Common myeloid progenitor, CD34-positive (primary cell): Measurements from ENCODE around the gene PABPC1L.

ENCODE experiments used
- CTCF ChIA-PET: fragments of 350-600 bp; sonication (Branson Sonifier 250); formaldehyde crosslinking; loops from one replicate; lab custom pipeline; 2021; ENCODE audit warnings: antibody characterized with exemption; lab: Charles Lee
- POLR2A ChIA-PET: fragments of 350-600 bp; sonication (Branson Sonifier 250); formaldehyde crosslinking; loops from one replicate; lab custom pipeline; 2021; ENCODE audit warnings: antibody characterized with exemption; lab: Charles Lee
- DNase-seq, 3 donors: peaks; one replicate each; pipeline versions ENCODE4 v3.0.0 to v3.0.0-alpha.2; 2013
- H3K27ac ChIP-seq, 2 experiments: 1 replicate in 1 of 2; 2 replicates in 1 of 2; pipeline ENCODE4 v1.7.0; 2013; ENCODE audit warnings: inconsistent platforms in 2 of 2, low read length in 2 of 2, mild to moderate bottlenecking in 2 of 2, low read depth in 1 of 2, moderate library complexity in 1 of 2; ENCODE audit not compliant: severe bottlenecking in 2 of 2, insufficient read depth in 1 of 2, poor library complexity in 1 of 2
- H3K27me3 ChIP-seq, 5 experiments: replicated peaks in 2 of 5; 1 replicate in 3 of 5; 2 replicates in 2 of 5; pipeline versions ENCODE4 v1.6.1 to v1.7.0; 2013; ENCODE audit warnings: low read length in 4 of 5, mild to moderate bottlenecking in 2 of 5, moderate library complexity in 2 of 5, inconsistent platforms in 1 of 5; ENCODE audit not compliant: insufficient read depth in 5 of 5, control insufficient read depth in 4 of 5
- H3K36me3 ChIP-seq, 4 experiments: 1 replicate in 2 of 4; 2 replicates in 2 of 4; pipeline versions ENCODE4 v1.6.1 to v1.7.0; 2013; ENCODE audit warnings: low read length in 3 of 4, control low read depth in 1 of 4, mild to moderate bottlenecking in 1 of 4; ENCODE audit not compliant: control insufficient read depth in 4 of 4, insufficient read depth in 4 of 4
- H3K4me1 ChIP-seq, 4 experiments: 1 replicate in 3 of 4; 2 replicates in 1 of 4; pipeline versions ENCODE4 v1.6.1 to v1.7.1; 2013; ENCODE audit warnings: low read length in 3 of 4, mild to moderate bottlenecking in 3 of 4, control low read depth in 1 of 4, inconsistent platforms in 1 of 4, moderate library complexity in 1 of 4; ENCODE audit not compliant: control insufficient read depth in 4 of 4, insufficient read depth in 4 of 4; ENCODE audit errors: control extremely low read depth in 1 of 4
- H3K4me3 ChIP-seq, 7 experiments: 1 replicate in 4 of 7; 2 replicates in 3 of 7; pipeline versions ENCODE4 v1.5.1 to v1.7.0; 2013; ENCODE audit warnings: mild to moderate bottlenecking in 7 of 7, low read length in 6 of 7, moderate library complexity in 6 of 7, inconsistent platforms in 2 of 7, low read depth in 2 of 7, control low read depth in 1 of 7; ENCODE audit not compliant: insufficient read depth in 4 of 7, control insufficient read depth in 1 of 7; ENCODE audit errors: extremely low read depth in 1 of 7
- H3K9me3 ChIP-seq, 5 experiments: 1 replicate in 4 of 5; 2 replicates in 1 of 5; pipeline versions ENCODE4 v1.6.1 to v1.7.1; 2013; ENCODE audit warnings: low read length in 4 of 5, mild to moderate bottlenecking in 2 of 5, inconsistent platforms in 1 of 5, low read depth in 1 of 5, moderate library complexity in 1 of 5; ENCODE audit not compliant: control insufficient read depth in 4 of 5, insufficient read depth in 2 of 5; ENCODE audit errors: control extremely low read depth in 1 of 5
- WGBS: methylation state at CpG from one replicate; pipeline ENCODE4 v1.1.5; 2013; ENCODE audit not compliant: insufficient coverage; 5-methylcytosine and 5-hydroxymethylcytosine counted together

Gene PABPC1L

GRCh38 chr20:44897133-44897532 lies 12.7 kb upstream of the PABPC1L start:
- Histone ChIP-seq H3K9me3 (no peaks in the 10 kb centered on the region), H3K4me3 (peak overlapping the region in 3 of 7 experiments; percentile 12 to 50 (median 47)), H3K4me1 (peaks cover 8 to 44% (median 32%) of the 10 kb centered on the region in 4 experiments), H3K27ac (no peak overlapping the region), H3K27me3 (no peaks in the 10 kb centered on the region), H3K36me3 (peaks cover 4 to 32% (median 10%) of the 10 kb centered on the region in 4 experiments)
- WGBS = no CpG with 5 or more reads among the region's 1 CpG
- CTCF ChIA-PET = interaction anchor here (0.8 to 1.6 kb wide), 2 partner anchors 12 to 22 kb away, joined by 4 to 5 read pairs; no protein-coding TSS in a partner anchor
- POLR2A ChIA-PET = no interaction called here
- no peak for DNase-seq

DNA sequence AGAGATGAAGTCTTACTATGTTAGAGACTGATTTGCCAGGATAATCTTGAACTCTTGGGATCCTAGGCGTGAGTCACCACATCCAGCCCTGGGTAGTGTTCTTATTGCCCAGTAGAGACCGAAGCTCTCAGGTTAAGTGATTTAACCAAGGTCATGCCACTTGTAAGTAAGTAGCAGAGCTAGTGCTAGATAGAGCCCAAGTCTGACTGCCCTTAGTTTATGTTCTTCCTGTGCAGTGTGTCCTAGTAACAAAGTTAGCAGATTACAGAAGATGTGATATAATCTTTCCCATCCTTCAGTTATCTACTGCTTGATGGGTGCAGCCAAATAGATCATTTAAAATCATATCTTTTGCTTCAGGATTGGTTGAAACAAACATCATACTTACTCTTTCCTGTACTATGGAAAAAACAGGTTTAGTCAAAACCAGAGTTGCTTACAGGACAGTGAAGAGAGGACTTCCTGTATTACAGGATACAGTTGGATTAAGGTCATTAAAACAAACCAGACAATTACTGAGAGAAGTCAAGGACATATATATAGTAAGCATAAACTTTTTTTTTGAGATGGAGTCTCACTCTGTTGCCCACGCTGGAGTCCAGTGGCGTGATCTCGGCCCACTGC lies 9.5 kb upstream of the PABPC1L start:
- Histone ChIP-seq H3K36me3 (peaks cover 23 to 55% (median 33%) of the 10 kb centered on the region in 4 experiments), H3K27ac (peak overlapping the region in 1 of 2 experiments; percentile 6), H3K4me3 (no peak overlapping the region), H3K9me3 (no peaks in the 10 kb centered on the region), H3K4me1 (peaks cover 8 to 36% (median 30%) of the 10 kb centered on the region in 4 experiments), H3K27me3 (no peaks in the 10 kb centered on the region)
- 91% methylated on average over 4 of the region's 5 CpGs for WGBS
- ChIA-PET CTCF (interaction anchor here (3.1 kb wide), 1 partner anchor 11 kb away, joined by 9 read pairs; no protein-coding TSS in a partner anchor), POLR2A (no interaction called here)
- DNase-seq = no peak

DNA sequence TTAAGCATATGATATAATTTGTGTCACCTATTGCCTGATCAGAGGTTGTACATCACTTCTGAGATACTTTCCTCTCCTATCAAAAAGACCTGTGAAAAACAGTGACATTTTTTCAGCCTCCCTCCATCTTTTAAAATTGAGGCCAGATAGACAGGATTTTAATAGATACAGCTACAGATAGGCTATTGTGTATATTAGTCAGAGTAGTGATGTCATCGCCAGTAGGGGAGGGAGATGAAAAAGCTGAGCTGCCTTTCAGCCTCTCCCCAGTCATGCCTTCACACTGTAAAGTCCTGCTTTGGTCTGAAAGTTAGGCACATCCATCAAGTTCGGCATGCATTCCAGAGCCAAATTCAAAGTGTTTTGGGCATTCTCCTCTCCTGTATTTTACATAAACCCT lies 7.9 kb upstream of the PABPC1L start:
- Histone ChIP-seq H3K9me3 (no peaks in the 10 kb centered on the region), H3K27ac (no peak overlapping the region), H3K4me3 (no peak overlapping the region), H3K27me3 (no peaks in the 10 kb centered on the region), H3K4me1 (peaks cover 0 to 20% (median 15%) of the 10 kb centered on the region in 4 experiments), H3K36me3 (peaks cover 28 to 71% (median 45%) of the 10 kb centered on the region in 4 experiments)
- DNase-seq = no peak
- 100% methylated on average over 2 of the region's 2 CpGs for WGBS
- CTCF ChIA-PET = interaction anchor here (0.9 to 2.8 kb wide), 4 partner anchors 9 to 16 kb away, joined by 3 to 21 read pairs (median 5); no protein-coding TSS in a partner anchor
- POLR2A ChIA-PET = no interaction called here

DNA sequence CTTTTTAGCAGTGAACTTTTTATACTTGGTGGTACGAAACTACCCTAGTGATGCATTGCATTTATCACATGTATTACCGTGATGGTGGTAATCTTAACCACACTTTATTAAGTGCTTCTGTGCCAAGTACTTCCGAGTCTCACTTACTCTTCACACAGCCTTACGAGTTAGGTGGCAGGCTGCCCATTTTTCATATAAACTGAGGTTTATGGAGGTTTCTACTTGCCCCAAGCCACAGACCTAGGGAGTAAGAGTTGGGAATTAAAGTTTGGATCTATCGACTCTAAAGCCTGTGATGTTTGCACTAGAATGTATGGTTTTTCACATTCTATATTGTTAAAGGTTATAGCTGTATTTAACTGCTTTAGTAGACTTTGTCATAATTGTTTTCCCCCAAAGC lies 5.5 kb upstream of the PABPC1L start:
- ChIA-PET CTCF (interaction anchor here (1.3 to 2.8 kb wide), 2 partner anchors 10 to 15 kb away, joined by 4 to 21 read pairs; no protein-coding TSS in a partner anchor), POLR2A (no interaction called here)
- DNase-seq = no peak
- no peak overlapping the region for H3K27ac ChIP-seq
- no peaks in the 10 kb centered on the region for H3K27me3 ChIP-seq
- peaks cover 2 to 13% (median 9%) of the 10 kb centered on the region in 4 experiments for H3K4me1 ChIP-seq
- H3K36me3 ChIP-seq = peaks cover 30 to 81% (median 49%) of the 10 kb centered on the region in 4 experiments
- no peak overlapping the region for H3K4me3 ChIP-seq
- WGBS = 94% methylated on average over 4 of the region's 5 CpGs
- no peaks in the 10 kb centered on the region for H3K9me3 ChIP-seq

DNA sequence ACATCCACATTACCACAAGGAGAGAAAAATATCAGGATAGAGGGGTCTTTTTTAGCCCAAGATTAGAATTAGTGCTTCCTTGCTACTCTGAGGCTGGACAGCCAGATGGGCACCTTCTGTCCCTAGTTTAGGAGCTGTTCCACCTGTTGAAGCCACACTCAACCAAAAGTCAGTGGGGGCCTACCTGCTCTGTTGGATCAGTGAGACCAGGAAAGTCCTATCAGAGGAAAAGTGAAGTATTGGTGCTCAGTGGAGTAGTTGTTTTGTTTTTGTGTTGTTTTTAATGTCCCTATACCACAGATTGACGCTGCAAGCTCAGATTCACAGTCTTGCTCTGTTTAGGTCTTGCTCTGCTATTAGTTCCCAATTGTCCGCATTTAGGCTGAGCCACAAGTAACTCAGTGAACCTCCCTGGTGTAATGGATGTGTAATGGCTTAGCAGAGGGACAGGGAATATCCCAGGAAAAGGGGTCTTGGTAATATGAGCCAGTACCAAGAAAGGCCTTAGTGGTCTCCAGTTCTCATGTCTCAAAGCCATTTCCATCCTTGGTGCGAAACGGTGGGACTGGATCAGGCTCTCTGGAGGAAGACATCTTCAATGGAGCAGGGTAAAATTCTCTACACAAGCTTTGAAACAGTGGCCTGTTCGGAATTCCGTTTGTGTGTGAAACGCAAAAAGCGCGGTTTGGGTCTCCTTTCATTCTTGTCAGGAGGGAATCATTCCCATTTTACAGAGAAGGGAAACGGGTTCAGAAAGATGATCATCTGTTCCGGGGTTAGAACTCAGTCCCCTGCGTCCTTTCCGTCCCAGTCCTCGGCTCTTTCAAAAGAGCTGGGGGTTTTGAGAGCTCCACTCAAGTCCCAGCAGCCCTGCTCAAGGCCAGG lies 631 bp upstream of the PABPC1L start:
- H3K27ac ChIP-seq = no peak overlapping the region
- H3K27me3 ChIP-seq = no peaks in the 10 kb centered on the region

GRCh38 chr20:44910690-44911262 lies 916 bp downstream of the PABPC1L start:
- POLR2A ChIA-PET = interaction anchor here (0.6 to 0.7 kb wide), 2 partner anchors 23 to 27 kb away, joined by 3 read pairs; no protein-coding TSS in a partner anchor

More for the DNA sequence above, 631 bp upstream of the PABPC1L start:
- DNase-seq = no peak
- peaks cover 13 to 59% (median 34%) of the 10 kb centered on the region in 4 experiments for H3K36me3 ChIP-seq
- no peaks in the 10 kb centered on the region for H3K9me3 ChIP-seq
- peak overlapping the region; percentile 28 to 82 (median 69) for H3K4me3 ChIP-seq
- WGBS = 36% methylated on average over 14 of the region's 14 CpGs
- ChIA-PET CTCF (interaction anchor here (0.8 to 1.9 kb wide), 5 partner anchors 13 to 32 kb away, joined by 3 to 5 read pairs (median 5); no protein-coding TSS in a partner anchor), POLR2A (no interaction called here)
- H3K4me1 ChIP-seq = peaks cover 3 to 22% (median 15%) of the 10 kb centered on the region in 4 experiments

More at GRCh38 chr20:44910690-44911262, 916 bp downstream of the PABPC1L start:
- Histone ChIP-seq H3K4me3 (peak overlapping the region in 5 of 7 experiments; percentile 61 to 82 (median 77)), H3K27me3 (no peaks in the 10 kb centered on the region), H3K4me1 (peaks cover 3 to 22% (median 15%) of the 10 kb centered on the region in 4 experiments), H3K27ac (no peak overlapping the region), H3K9me3 (no peaks in the 10 kb centered on the region), H3K36me3 (peaks cover 5 to 52% (median 24%) of the 10 kb centered on the region in 4 experiments)
- CTCF ChIA-PET = interaction anchor here (1.1 to 1.5 kb wide), 4 partner anchors 8 to 21 kb away, joined by 3 to 11 read pairs (median 4); no protein-coding TSS in a partner anchor
- 88% methylated on average over 12 of the region's 17 CpGs for WGBS
- DNase-seq = no peak
